Sigmoid colon (tissue), 7 donors: ENCODE measurements around the gene EPHA2. TPM values are rescaled to one million over a fixed set of nuclear protein-coding genes. Genes with fewer than 3 reads are reported as not detected.
A peak's percentile ranks its signal among the peaks of the same experiment; 100 is the strongest.

ENCODE experiments used
- DNase-seq: peaks from one replicate; pipeline ENCODE4 v3.0.0-alpha.2; 2019
- H3K27ac ChIP-seq, 4 donors: fragments of 200-600 bp; sonication (generic); one replicate each; pipeline ENCODE4 v1.5.1; 2016 to 2019; ENCODE audit warnings: mild to moderate bottlenecking in 1 of 4
- H3K27me3 ChIP-seq, 3 donors: fragments of 200-600 bp; sonication (generic); one replicate each; pipeline ENCODE4 v1.5.1; 2019; ENCODE audit warnings: mild to moderate bottlenecking in 1 of 3
- H3K36me3 ChIP-seq, 4 donors: fragments of 200-600 bp; sonication (generic); one replicate each; pipeline ENCODE4 v1.5.1; 2016 to 2019
- H3K4me1 ChIP-seq, 4 donors: fragments of 200-600 bp; sonication (generic); one replicate each; pipeline ENCODE4 v1.5.1; 2017 to 2019
- H3K4me3 ChIP-seq, 4 donors: fragments of 200-600 bp; sonication (generic); one replicate each; pipeline ENCODE4 v1.5.1; 2017 to 2019; ENCODE audit warnings: mild to moderate bottlenecking in 2 of 4, moderate library complexity in 1 of 4
- H3K9me3 ChIP-seq, 4 donors: fragments of 200-600 bp in 3 of 4; sonication (generic) in 3 of 4; one replicate each; pipeline versions ENCODE4 v1.5.1 to v1.6.1; 2013 to 2019
- EP300 ChIP-seq, 4 donors: sonication (generic); formaldehyde crosslinking; IDR thresholded peaks; one replicate each; pipeline ENCODE4 v1.6.1; 2017; ENCODE audit warnings: antibody characterized with exemption in 4 of 4
- POLR2A ChIP-seq, 2 donors: fragments of 450-650 bp; IDR thresholded peaks; one replicate each; pipeline ENCODE4 v1.6.1; 2016; ENCODE audit warnings: antibody characterized with exemption in 2 of 2, mild to moderate bottlenecking in 2 of 2, moderate library complexity in 2 of 2
- POLR2AphosphoS5 ChIP-seq, 4 donors: sonication (generic); formaldehyde crosslinking; IDR thresholded peaks; one replicate each; pipeline ENCODE4 v1.6.1; 2017; ENCODE audit warnings: antibody characterized with exemption in 4 of 4
- WGBS, 2 donors: extraction: QIAGEN DNeasy Blood & Tissue Kit; methylation state at CpG; one replicate each; pipeline ENCODE4 v1.1.7; 2013; 5-methylcytosine and 5-hydroxymethylcytosine counted together
- intact Hi-C: fragments of 100-400 bp; cut with DNase I; formaldehyde crosslinking; loops from one replicate; pipeline ENCODE4 v1.15.1; 2023
- polyA plus RNA-seq, 3 donors: library from polyadenylated mRNA; stranded (reverse); fragments of 200-250 nt; gene quantifications; one replicate each; pipeline ENCODE4 v1.2.3, GENCODE V29; 2013
- total RNA-seq, 4 donors: library from RNA; depleted of rRNA; stranded (reverse); fragments of >200 nt; gene quantifications; one replicate each; pipeline ENCODE4 v1.1.0, GENCODE V29; 2016
- TF ChIP-seq, protein P1 (sequence below), 4 experiments: fragments of 450-650 bp in 3 of 4; fragments of 200-600 bp in 1 of 4; IDR thresholded peaks; one replicate each; pipeline ENCODE4 v1.5.1; 2016 to 2019; ENCODE audit warnings: antibody characterized with exemption in 4 of 4, mild to moderate bottlenecking in 3 of 4, moderate library complexity in 2 of 4
- donor health status: healthy with polysubstance abuse.
- donor health status: Bipolar disorder and iron deficiency.
- donor health status: healthy.

The EPHA2 gene
- total and polyA plus RNA-seq, 7 donors = 3.3 to 24.7 (median 6.0) TPM

DNA sequence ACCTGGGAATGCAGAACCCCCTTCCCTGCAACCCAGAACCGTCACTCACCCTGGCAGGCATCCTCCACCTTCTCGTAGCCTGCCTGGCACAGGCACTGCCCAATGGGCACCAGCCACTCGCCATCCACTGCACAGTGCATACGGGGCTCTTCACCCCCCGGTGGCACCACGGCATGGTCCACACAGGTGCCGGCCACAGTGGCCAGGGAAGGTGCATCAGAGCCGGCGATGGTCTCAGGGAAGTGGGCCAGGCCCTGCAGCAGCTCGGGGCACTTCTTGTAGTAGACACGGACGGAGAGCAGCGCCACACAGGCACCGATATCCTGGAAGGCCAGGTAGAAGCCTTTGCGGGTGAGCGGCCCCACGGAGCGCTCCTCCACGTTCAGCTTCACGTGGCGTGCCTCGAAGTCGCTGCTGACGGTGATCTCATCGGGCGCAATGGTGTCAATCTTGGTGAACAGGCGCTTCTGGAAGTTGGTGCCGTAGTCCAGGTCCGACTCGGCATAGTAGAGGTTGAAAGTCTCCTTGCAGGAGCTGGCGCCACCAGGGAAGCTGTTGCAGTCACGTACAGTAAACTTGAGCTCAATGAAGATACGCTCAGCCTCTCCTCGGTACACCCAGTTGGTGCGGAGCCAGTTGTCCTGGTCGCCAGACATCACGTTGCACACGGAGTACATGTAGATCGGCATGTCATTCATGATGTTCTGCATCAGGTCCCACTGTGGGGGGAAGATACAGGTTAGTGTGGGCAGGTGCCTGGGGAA lies 7.4 kb downstream of the EPHA2 start:
- WGBS, 2 donors = 94% methylated on average over 39 of the region's 39 CpGs
- H3K27ac ChIP-seq = no peak overlapping the region
- TF ChIP-seq, protein P1, sequence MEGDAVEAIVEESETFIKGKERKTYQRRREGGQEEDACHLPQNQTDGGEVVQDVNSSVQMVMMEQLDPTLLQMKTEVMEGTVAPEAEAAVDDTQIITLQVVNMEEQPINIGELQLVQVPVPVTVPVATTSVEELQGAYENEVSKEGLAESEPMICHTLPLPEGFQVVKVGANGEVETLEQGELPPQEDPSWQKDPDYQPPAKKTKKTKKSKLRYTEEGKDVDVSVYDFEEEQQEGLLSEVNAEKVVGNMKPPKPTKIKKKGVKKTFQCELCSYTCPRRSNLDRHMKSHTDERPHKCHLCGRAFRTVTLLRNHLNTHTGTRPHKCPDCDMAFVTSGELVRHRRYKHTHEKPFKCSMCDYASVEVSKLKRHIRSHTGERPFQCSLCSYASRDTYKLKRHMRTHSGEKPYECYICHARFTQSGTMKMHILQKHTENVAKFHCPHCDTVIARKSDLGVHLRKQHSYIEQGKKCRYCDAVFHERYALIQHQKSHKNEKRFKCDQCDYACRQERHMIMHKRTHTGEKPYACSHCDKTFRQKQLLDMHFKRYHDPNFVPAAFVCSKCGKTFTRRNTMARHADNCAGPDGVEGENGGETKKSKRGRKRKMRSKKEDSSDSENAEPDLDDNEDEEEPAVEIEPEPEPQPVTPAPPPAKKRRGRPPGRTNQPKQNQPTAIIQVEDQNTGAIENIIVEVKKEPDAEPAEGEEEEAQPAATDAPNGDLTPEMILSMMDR (IDR thresholded peaks at IDR 0.05) = no peak
- no peak for TF ChIP-seq POLR2AphosphoS5 (IDR thresholded peaks at IDR 0.05)
- no peak for TF ChIP-seq POLR2A (IDR thresholded peaks at IDR 0.05)
- TF ChIP-seq EP300 (IDR thresholded peaks at IDR 0.05) = no peak
- H3K4me3 ChIP-seq = no peak overlapping the region
- intact Hi-C loops = loop anchor here (5.0 kb wide), 1 partner anchor 34 kb away; no protein-coding TSS in a partner anchor
- H3K36me3 ChIP-seq = peaks cover 0 to 12% (median 2%) of the 10 kb centered on the region in 4 donors
- DNase-seq = no peak
- H3K9me3 ChIP-seq = no peaks in the 10 kb centered on the region
- peaks cover 0 to 45% (median 36%) of the 10 kb centered on the region in 4 donors for H3K4me1 ChIP-seq
- no peaks in the 10 kb centered on the region for H3K27me3 ChIP-seq

DNA sequence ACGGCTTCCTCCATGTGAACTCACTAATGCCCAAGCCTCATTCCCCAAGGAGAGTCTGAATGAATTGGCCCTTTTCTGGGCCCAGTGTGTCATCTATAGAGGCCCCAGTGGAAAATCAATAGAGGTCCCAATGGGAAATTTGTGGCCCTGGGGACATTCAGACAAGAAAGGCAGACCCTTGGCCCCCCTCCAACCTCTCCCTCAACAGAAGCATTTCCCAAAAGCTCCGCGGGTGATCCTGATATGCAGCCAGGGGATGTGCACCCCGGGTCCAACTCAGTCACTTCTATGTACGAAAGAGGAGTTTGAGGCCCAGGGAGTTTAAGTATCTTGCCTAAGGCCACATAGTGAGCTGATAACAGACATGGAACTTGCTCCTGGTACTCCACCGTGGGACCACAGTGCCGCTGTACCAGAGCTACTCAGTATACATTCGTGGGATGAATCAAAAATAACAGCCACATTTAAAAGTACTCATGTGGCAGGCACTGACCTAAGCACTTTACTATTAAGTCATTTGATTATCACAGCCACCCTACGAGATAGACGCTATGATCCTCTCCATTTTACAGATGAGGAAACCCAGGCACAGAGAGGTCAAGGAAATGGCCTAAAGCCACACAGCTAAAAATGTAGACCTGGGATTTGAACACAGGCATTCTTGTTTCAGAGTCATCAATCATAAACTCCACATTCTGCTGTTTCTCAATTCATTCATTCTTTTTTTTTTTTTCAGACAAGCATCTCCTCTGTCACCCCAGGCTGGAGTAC lies 8.5 kb downstream of the EPHA2 start:
- Histone ChIP-seq H3K27ac (peak overlapping the region; percentile 72 to 83 (median 82)), H3K27me3 (no peaks in the 10 kb centered on the region), H3K4me1 (peaks cover 0 to 41% (median 34%) of the 10 kb centered on the region in 4 donors), H3K36me3 (peaks cover 0 to 12% (median 2%) of the 10 kb centered on the region in 4 donors), H3K9me3 (no peaks in the 10 kb centered on the region), H3K4me3 (no peak overlapping the region)
- no peak for DNase-seq
- intact Hi-C loops = loop anchor here (5.0 kb wide), 1 partner anchor 35 kb away; no protein-coding TSS in a partner anchor
- TF ChIP-seq POLR2A (IDR thresholded peaks at IDR 0.05) = no peak
- no peak for TF ChIP-seq EP300 (IDR thresholded peaks at IDR 0.05)
- TF ChIP-seq, protein P1 (IDR thresholded peaks at IDR 0.05) = no peak
- no peak for TF ChIP-seq POLR2AphosphoS5 (IDR thresholded peaks at IDR 0.05)
- WGBS, 2 donors = 86 to 87% methylated on average over 10 of the region's 10 CpGs

DNA sequence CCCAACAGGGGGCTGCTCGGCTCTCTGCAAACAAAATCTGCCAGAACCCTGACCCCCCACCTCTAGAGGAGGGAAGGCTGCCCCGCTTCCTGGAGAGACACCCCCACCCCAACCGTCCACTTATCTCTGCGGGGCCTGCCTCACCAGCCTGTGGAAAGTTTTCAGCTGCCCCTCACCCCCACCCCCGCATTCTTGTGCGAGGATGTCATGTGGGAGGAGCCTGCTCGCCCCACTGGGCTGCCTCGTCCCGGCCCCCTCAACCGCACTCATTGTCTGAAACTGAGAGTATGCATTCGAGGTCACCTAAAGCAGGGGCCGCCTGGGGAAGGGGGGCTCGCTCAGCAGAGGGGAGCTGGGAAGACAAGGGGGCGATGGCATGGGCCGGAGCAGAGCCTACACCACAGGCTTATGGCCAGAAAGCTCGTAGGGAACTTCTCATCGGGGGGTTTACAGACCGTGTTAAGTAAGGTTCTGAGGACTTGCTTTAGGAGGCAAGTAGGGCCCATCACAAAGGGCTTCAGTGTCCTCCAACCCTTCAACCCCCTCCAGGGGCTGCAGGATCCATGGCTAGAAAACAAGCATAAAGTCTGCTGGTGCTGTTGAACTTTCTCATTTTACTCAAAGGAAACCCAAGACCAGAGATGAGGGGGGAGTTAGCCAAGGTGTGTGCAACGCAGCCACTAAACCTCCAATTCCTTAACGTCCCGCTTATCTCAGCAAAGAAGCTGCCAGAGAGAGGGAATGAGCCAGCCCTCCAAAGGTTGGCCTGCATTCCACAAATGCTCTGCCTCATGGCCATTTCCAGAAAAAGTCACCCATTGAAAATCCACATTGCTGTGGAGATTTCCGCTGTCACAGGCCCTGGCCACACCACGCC lies 9.4 kb downstream of the EPHA2 start:
- TF ChIP-seq POLR2AphosphoS5 (IDR thresholded peaks at IDR 0.05) (peak; percentile 15 to 65 (median 18)), POLR2A (IDR thresholded peaks at IDR 0.05) (no peak), EP300 (IDR thresholded peaks at IDR 0.05) (no peak)
- TF ChIP-seq, protein P1 (IDR thresholded peaks at IDR 0.05) = no peak
- Histone ChIP-seq H3K4me1 (peaks cover 0 to 47% (median 41%) of the 10 kb centered on the region in 4 donors), H3K9me3 (no peaks in the 10 kb centered on the region), H3K4me3 (peak overlapping the region in 3 of 4 donors; percentile 35 to 48 (median 40)), H3K27ac (peak overlapping the region; percentile 72 to 83 (median 82)), H3K27me3 (no peaks in the 10 kb centered on the region), H3K36me3 (peaks cover 0 to 12% (median 2%) of the 10 kb centered on the region in 4 donors)
- intact Hi-C loops = loop anchor here (5.0 kb wide), 1 partner anchor 36 kb away; no protein-coding TSS in a partner anchor
- 61 to 77% methylated on average over 23 of the region's 23 CpGs for WGBS, 2 donors
- DNase-seq = peak; percentile 89

DNA sequence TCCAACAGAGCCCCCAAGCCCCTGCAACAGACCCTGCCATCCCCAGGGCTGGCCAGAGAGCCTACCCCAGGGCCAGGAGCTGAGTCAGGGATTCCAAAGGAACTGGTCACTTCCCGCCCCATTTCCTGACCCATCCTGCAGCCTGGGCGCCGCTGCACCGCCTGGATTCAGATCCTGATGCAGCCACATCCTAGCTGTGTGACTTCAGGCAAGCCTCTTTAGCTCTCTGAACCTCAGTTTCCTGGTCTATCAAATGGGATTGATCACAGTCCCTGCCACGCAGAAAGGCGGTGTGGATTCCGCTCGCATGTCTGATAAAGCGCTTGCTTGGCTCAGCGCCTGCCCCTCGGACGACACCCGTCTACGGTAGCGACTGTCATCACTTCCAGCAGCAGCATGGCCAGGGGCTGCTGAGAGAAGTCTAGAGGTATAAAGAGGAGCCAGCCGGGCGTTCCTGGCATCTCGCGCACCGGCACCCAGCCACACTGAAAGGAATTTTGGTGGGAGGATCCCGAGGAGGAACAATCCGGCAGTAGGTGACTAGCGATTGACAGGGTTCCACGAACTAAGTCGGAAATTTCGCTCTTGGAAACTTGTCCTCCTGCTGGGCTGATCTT lies 10.1 kb downstream of the EPHA2 start:
- DNase-seq = peak; percentile 87
- peaks cover 0 to 49% (median 48%) of the 10 kb centered on the region in 4 donors for H3K4me1 ChIP-seq
- TF ChIP-seq POLR2AphosphoS5 (IDR thresholded peaks at IDR 0.05) (peak in 3 of 4 donors; percentile 6 to 41 (median 12)), EP300 (IDR thresholded peaks at IDR 0.05) (no peak)
- H3K36me3 ChIP-seq = peaks cover 0 to 12% (median 2%) of the 10 kb centered on the region in 4 donors
- WGBS, 2 donors = 56 to 65% methylated on average over 26 of the region's 26 CpGs
- H3K27ac ChIP-seq = peak overlapping the region; percentile 72 to 83 (median 82)
- peak overlapping the region in 3 of 4 donors; percentile 35 to 48 (median 40) for H3K4me3 ChIP-seq
- H3K27me3 ChIP-seq = no peaks in the 10 kb centered on the region
- intact Hi-C loops = loop anchor here (5.0 kb wide), 1 partner anchor 37 kb away; no protein-coding TSS in a partner anchor
- no peaks in the 10 kb centered on the region for H3K9me3 ChIP-seq
